ENCODE results near the gene ORM1.
A peak's percentile ranks its signal among the peaks of the same experiment; 100 is the strongest.

ORM1 gene

DNA sequence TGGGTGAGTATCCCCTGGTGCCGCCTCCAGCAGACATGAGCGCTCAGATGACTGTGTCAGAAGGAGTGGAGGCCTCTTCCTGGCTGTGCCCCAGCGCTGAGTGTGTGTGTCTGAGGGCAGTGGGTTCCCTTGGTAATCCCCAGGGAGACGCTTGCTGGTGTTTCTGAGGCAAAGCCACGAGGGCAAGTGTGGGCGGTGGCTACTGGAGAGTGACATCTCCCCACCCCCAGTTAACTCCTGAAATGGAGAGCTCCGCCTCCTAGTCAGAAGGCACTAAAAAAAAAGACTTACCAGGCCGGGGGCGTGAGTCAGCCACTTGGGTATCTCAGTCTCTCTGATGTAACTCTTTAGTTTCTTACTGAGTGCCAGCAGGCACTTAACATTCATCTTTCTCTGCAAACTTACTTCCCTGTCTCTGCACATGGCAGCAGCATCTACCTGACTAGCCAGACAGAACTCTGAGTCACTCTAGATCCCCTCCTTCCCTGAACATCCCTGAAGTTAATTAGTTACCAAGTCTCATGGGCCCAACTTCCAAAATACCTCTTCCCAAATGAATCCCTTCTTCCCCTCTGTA is 26.1 kb downstream of the ORM1 start:
- H3K36me3 ChIP-seq (ENCODE audit: insufficient read depth, low read length), result peaks cover 66% of the 10 kb centered on the region
- no peaks in the 10 kb centered on the region for H3K27me3 ChIP-seq (ENCODE audit: insufficient read depth, low read length)
- WGBS, result 46% methylated on average over 9 of the region's 9 CpGs
- no peaks in the 10 kb centered on the region for H3K9me3 ChIP-seq (ENCODE audit: insufficient read depth, low read depth, low read length)
- peak overlapping the region; percentile 63 for H3K27ac ChIP-seq (ENCODE audit: low read depth, low read length)
- H3K4me3 ChIP-seq (ENCODE audit: low read length), result no peak overlapping the region
- peak overlapping the region; percentile 29; the same call in 1 of the 2 replicates for H3K9ac ChIP-seq (ENCODE audit: low read depth, low read length)
- peaks cover 10% of the 10 kb centered on the region for H3K4me1 ChIP-seq (ENCODE audit: insufficient read depth, low read length)

GRCh38 chr9:114349713-114350480 is 27.0 kb downstream of the ORM1 start:
- H3K9me3 ChIP-seq (ENCODE audit: insufficient read depth, low read depth, low read length), result no peaks in the 10 kb centered on the region
- H3K9ac ChIP-seq (ENCODE audit: low read depth, low read length), result no peak overlapping the region
- peaks cover 61% of the 10 kb centered on the region for H3K36me3 ChIP-seq (ENCODE audit: insufficient read depth, low read length)
- no peak overlapping the region; the same call in 1 of the 2 replicates for H3K27ac ChIP-seq (ENCODE audit: low read depth, low read length)
- H3K4me3 ChIP-seq (ENCODE audit: low read length), result no peak overlapping the region
- H3K27me3 ChIP-seq (ENCODE audit: insufficient read depth, low read length), result no peaks in the 10 kb centered on the region
- WGBS, result 95% methylated on average over 10 of the region's 10 CpGs
- peaks cover 10% of the 10 kb centered on the region for H3K4me1 ChIP-seq (ENCODE audit: insufficient read depth, low read length)

GRCh38 chr9:114350636-114351401 is 27.9 kb downstream of the ORM1 start:
- Histone ChIP-seq H3K9ac (ENCODE audit: low read depth, low read length) (no peak overlapping the region), H3K9me3 (ENCODE audit: insufficient read depth, low read depth, low read length) (no peaks in the 10 kb centered on the region), H3K4me3 (ENCODE audit: low read length) (no peak overlapping the region), H3K4me1 (ENCODE audit: insufficient read depth, low read length) (peaks cover 10% of the 10 kb centered on the region), H3K27ac (ENCODE audit: low read depth, low read length) (no peak overlapping the region), H3K36me3 (ENCODE audit: insufficient read depth, low read length) (peaks cover 58% of the 10 kb centered on the region), H3K27me3 (ENCODE audit: insufficient read depth, low read length) (no peaks in the 10 kb centered on the region)
- 93% methylated on average over 16 of the region's 16 CpGs for WGBS

DNA sequence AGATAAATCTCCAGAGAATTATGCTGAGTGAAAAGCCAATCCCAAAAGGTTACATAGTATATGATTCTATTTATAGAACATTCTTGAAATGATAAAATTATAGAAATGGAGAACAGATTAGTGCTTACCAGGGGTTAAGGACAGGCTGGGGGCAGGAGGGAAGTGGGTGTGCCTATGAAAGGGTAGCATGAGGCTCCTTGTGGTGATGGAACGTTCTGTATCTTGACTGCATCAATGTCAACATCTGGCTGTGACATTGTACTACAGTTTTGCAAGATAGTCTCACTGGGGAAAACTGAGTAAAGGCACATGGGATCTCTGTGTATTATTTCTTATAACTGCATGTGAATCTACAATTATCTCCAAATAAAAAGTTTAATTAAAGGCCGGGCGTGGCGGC is 29.0 kb downstream of the ORM1 start:
- Histone ChIP-seq H3K4me3 (ENCODE audit: low read length) (no peak overlapping the region), H3K27ac (ENCODE audit: low read depth, low read length) (no peak overlapping the region), H3K27me3 (ENCODE audit: insufficient read depth, low read length) (no peaks in the 10 kb centered on the region), H3K4me1 (ENCODE audit: insufficient read depth, low read length) (peaks cover 10% of the 10 kb centered on the region), H3K9me3 (ENCODE audit: insufficient read depth, low read depth, low read length) (no peaks in the 10 kb centered on the region), H3K9ac (ENCODE audit: low read depth, low read length) (no peak overlapping the region), H3K36me3 (ENCODE audit: insufficient read depth, low read length) (peaks cover 58% of the 10 kb centered on the region)
- 97% methylated on average over 4 of the region's 4 CpGs for WGBS

DNA sequence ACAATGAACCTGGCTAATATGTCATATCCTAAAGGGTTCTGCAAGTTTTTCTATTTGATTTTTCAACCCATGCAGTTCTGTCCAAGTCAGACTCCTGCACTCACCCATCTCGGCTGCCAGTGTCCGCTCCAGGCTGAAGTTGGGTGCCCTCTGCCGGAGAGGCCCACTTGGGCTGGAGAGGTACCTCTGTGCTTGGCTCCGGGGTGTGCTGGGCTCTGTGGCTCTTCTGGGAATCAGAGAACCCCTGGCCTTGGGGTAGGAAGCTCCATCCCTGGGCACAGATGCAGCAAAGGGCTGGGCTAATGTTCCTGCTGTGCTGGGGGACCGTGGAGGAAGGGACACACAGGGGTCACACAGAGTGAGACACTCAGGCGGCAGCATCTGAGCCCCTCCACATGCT is 32.9 kb downstream of the ORM1 start:
- H3K9me3 ChIP-seq (ENCODE audit: insufficient read depth, low read depth, low read length), result no peaks in the 10 kb centered on the region
- no peak overlapping the region for H3K27ac ChIP-seq (ENCODE audit: low read depth, low read length)
- H3K36me3 ChIP-seq (ENCODE audit: insufficient read depth, low read length), result peaks cover 66% of the 10 kb centered on the region
- no peaks in the 10 kb centered on the region for H3K4me1 ChIP-seq (ENCODE audit: insufficient read depth, low read length)
- no peaks in the 10 kb centered on the region for H3K27me3 ChIP-seq (ENCODE audit: insufficient read depth, low read length)
- H3K9ac ChIP-seq (ENCODE audit: low read depth, low read length), result no peak overlapping the region
- 97% methylated on average over 6 of the region's 6 CpGs for WGBS
- H3K4me3 ChIP-seq (ENCODE audit: low read length), result no peak overlapping the region

GRCh38 chr9:114356792-114357191 is 33.9 kb downstream of the ORM1 start:
- no peaks in the 10 kb centered on the region for H3K4me1 ChIP-seq (ENCODE audit: insufficient read depth, low read length)
- H3K9ac ChIP-seq (ENCODE audit: low read depth, low read length), result no peak overlapping the region

DNA sequence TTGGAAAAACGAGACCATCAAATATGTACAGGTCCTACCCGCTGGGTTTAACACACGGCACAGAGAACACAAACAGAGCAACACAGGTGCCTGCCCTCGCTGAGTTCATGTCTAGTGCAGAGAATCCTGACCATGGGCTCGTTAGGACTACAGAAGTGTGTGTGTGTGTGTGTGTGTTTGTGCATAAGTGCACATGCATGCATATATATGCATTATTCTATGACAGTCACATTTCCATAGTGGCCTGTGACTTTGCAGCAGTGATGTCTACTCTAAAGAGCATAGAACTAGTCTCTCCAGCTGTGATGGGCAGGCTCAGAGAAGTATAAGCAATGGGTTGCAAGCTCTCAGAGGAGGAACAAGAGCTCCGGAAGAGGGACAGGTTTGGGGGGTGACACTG is 34.5 kb downstream of the ORM1 start:
- Histone ChIP-seq H3K27me3 (ENCODE audit: insufficient read depth, low read length) (no peaks in the 10 kb centered on the region), H3K27ac (ENCODE audit: low read depth, low read length) (no peak overlapping the region), H3K36me3 (ENCODE audit: insufficient read depth, low read length) (peaks cover 75% of the 10 kb centered on the region), H3K9ac (ENCODE audit: low read depth, low read length) (no peak overlapping the region), H3K4me1 (ENCODE audit: insufficient read depth, low read length) (no peaks in the 10 kb centered on the region), H3K4me3 (ENCODE audit: low read length) (no peak overlapping the region), H3K9me3 (ENCODE audit: insufficient read depth, low read depth, low read length) (no peaks in the 10 kb centered on the region)
- 96% methylated on average over 6 of the region's 6 CpGs for WGBS

More at GRCh38 chr9:114356792-114357191, 33.9 kb downstream of the ORM1 start:
- WGBS, result 93% methylated on average over 6 of the region's 6 CpGs
- Histone ChIP-seq H3K27me3 (ENCODE audit: insufficient read depth, low read length) (no peaks in the 10 kb centered on the region), H3K4me3 (ENCODE audit: low read length) (no peak overlapping the region), H3K27ac (ENCODE audit: low read depth, low read length) (no peak overlapping the region), H3K36me3 (ENCODE audit: insufficient read depth, low read length) (peaks cover 69% of the 10 kb centered on the region), H3K9me3 (ENCODE audit: insufficient read depth, low read depth, low read length) (no peaks in the 10 kb centered on the region)

GRCh38 chr9:114357911-114358328 is 35.0 kb downstream of the ORM1 start:
- H3K27ac ChIP-seq (ENCODE audit: low read depth, low read length), result no peak overlapping the region
- WGBS, result 96% methylated on average over 9 of the region's 9 CpGs
- no peak overlapping the region for H3K9ac ChIP-seq (ENCODE audit: low read depth, low read length)
- H3K9me3 ChIP-seq (ENCODE audit: insufficient read depth, low read depth, low read length), result no peaks in the 10 kb centered on the region
- no peak overlapping the region for H3K4me3 ChIP-seq (ENCODE audit: low read length)
- H3K27me3 ChIP-seq (ENCODE audit: insufficient read depth, low read length), result no peaks in the 10 kb centered on the region
- no peaks in the 10 kb centered on the region for H3K4me1 ChIP-seq (ENCODE audit: insufficient read depth, low read length)
- H3K36me3 ChIP-seq (ENCODE audit: insufficient read depth, low read length), result peaks cover 78% of the 10 kb centered on the region

DNA sequence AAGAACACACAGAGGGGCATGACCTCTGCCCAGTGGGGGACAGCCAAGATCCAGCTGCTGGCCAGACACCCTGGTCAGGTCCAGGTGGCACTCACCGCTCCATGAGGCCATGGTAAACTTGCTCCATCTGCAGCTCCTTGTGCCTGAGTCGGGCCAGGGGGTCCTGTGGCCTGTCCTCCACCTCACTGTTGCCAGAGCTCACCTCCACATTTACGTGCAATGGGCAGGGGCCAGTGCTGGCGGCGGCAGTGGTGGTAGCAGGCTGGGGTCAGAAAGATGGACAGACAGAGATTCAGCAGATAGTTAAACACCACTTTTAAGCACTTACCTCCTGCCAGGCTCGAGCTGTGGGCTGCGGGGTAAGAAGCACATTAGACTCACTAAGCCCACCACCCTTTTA is 36.9 kb downstream of the ORM1 start:
- Histone ChIP-seq H3K9ac (ENCODE audit: low read depth, low read length) (no peak overlapping the region), H3K4me1 (ENCODE audit: insufficient read depth, low read length) (no peaks in the 10 kb centered on the region), H3K9me3 (ENCODE audit: insufficient read depth, low read depth, low read length) (no peaks in the 10 kb centered on the region), H3K36me3 (ENCODE audit: insufficient read depth, low read length) (peaks cover 86% of the 10 kb centered on the region), H3K27ac (ENCODE audit: low read depth, low read length) (no peak overlapping the region), H3K4me3 (ENCODE audit: low read length) (no peak overlapping the region), H3K27me3 (ENCODE audit: insufficient read depth, low read length) (no peaks in the 10 kb centered on the region)
- 96% methylated on average over 5 of the region's 7 CpGs for WGBS

DNA sequence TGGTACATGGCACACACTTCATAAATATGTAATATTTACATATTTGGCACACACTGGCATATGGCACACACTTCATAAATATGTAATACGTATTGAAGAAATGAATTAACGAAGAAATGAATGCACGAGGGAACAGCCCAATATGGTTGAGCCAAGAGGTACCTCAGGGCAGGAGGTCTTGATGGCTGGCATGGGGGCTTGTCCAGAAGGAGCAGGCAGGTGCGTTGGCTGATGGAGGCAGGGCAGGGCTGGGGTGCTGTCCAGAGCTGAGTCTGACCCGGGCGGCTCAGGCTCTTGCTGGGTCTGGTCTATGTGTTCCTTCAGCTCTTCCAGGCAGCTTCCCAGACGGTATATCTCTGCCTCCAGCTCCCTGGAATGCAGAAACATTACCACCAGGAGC is 38.6 kb downstream of the ORM1 start:
- no peaks in the 10 kb centered on the region for H3K27me3 ChIP-seq (ENCODE audit: insufficient read depth, low read length)
- no peaks in the 10 kb centered on the region for H3K9me3 ChIP-seq (ENCODE audit: insufficient read depth, low read depth, low read length)
- H3K9ac ChIP-seq (ENCODE audit: low read depth, low read length), result no peak overlapping the region
- 96% methylated on average over 7 of the region's 7 CpGs for WGBS
- peaks cover 81% of the 10 kb centered on the region for H3K36me3 ChIP-seq (ENCODE audit: insufficient read depth, low read length)
- no peak overlapping the region for H3K27ac ChIP-seq (ENCODE audit: low read depth, low read length)
- H3K4me1 ChIP-seq (ENCODE audit: insufficient read depth, low read length), result no peaks in the 10 kb centered on the region
- H3K4me3 ChIP-seq (ENCODE audit: low read length), result no peak overlapping the region

GRCh38 chr9:114362394-114362793 is 39.5 kb downstream of the ORM1 start:
- no peaks in the 10 kb centered on the region for H3K4me1 ChIP-seq (ENCODE audit: insufficient read depth, low read length)
- no peak overlapping the region for H3K4me3 ChIP-seq (ENCODE audit: low read length)
- peaks cover 78% of the 10 kb centered on the region for H3K36me3 ChIP-seq (ENCODE audit: insufficient read depth, low read length)
- H3K27me3 ChIP-seq (ENCODE audit: insufficient read depth, low read length), result no peaks in the 10 kb centered on the region
- H3K9ac ChIP-seq (ENCODE audit: low read depth, low read length), result no peak overlapping the region
- 95% methylated on average over 12 of the region's 12 CpGs for WGBS
- no peaks in the 10 kb centered on the region for H3K9me3 ChIP-seq (ENCODE audit: insufficient read depth, low read depth, low read length)
- no peak overlapping the region for H3K27ac ChIP-seq (ENCODE audit: low read depth, low read length)
